ENCODE data around the gene DIP2C. TPM values are rescaled to one million over a fixed set of nuclear protein-coding genes. Genes with fewer than 3 reads are reported as not detected.

Gene DIP2C
- total RNA-seq, 1 donor from 2014 or later, result 18.4 TPM

GRCh38 chr10:391847-392704, 297.4 kb downstream of the DIP2C start:
- TF ChIP-seq CTCF (IDR thresholded peaks at IDR 0.05), result no peak
- no peak for TF ChIP-seq POLR2A (IDR thresholded peaks at IDR 0.05)
- TF ChIP-seq POLR2AphosphoS5 (IDR thresholded peaks at IDR 0.05; ENCODE audit: insufficient read depth in 1 of 2, low read depth in 1 of 2), result no peak

GRCh38 chr10:391305-391704, 298.2 kb downstream of the DIP2C start:
- TF ChIP-seq POLR2AphosphoS5 (IDR thresholded peaks at IDR 0.05; ENCODE audit: insufficient read depth in 1 of 2, low read depth in 1 of 2) (no peak), CTCF (IDR thresholded peaks at IDR 0.05) (no peak), POLR2A (IDR thresholded peaks at IDR 0.05) (no peak)
- Histone ChIP-seq H3K4me1 (no peaks in the 10 kb centered on the region), H3K9me3 (no peaks in the 10 kb centered on the region), H3K27me3 (no peaks in the 10 kb centered on the region), H3K4me3 (no peak overlapping the region), H3K36me3 (peaks cover 0 to 17% of the 10 kb centered on the region in 2 donors), H3K27ac (no peak overlapping the region)
- intact Hi-C loops (cut with DNase I), result no loop called here
- no peak for DNase-seq (ENCODE audit: extremely low spot score in 2 of 2)

More at GRCh38 chr10:391847-392704, 297.4 kb downstream of the DIP2C start:
- Histone ChIP-seq H3K36me3 (peaks cover 0 to 17% of the 10 kb centered on the region in 2 donors), H3K27me3 (no peaks in the 10 kb centered on the region), H3K4me3 (no peak overlapping the region), H3K9me3 (no peaks in the 10 kb centered on the region), H3K27ac (no peak overlapping the region), H3K4me1 (peaks cover 6% of the 10 kb centered on the region)
- DNase-seq (ENCODE audit: extremely low spot score in 2 of 2), result no peak
- intact Hi-C loops (cut with DNase I), result no loop called here

GRCh38 chr10:390449-391100, 298.9 kb downstream of the DIP2C start:
- intact Hi-C loops (cut with DNase I), result no loop called here
- peaks cover 0 to 17% of the 10 kb centered on the region in 2 donors for H3K36me3 ChIP-seq
- TF ChIP-seq POLR2A (IDR thresholded peaks at IDR 0.05) (no peak), CTCF (IDR thresholded peaks at IDR 0.05) (no peak), POLR2AphosphoS5 (IDR thresholded peaks at IDR 0.05; ENCODE audit: insufficient read depth in 1 of 2, low read depth in 1 of 2) (no peak)

GRCh38 chr10:389836-390448, 299.5 kb downstream of the DIP2C start:
- no peak for DNase-seq (ENCODE audit: extremely low spot score in 2 of 2)
- H3K36me3 ChIP-seq, result peaks cover 0 to 19% of the 10 kb centered on the region in 2 donors
- no peak for TF ChIP-seq POLR2A (IDR thresholded peaks at IDR 0.05)
- no peak for TF ChIP-seq POLR2AphosphoS5 (IDR thresholded peaks at IDR 0.05; ENCODE audit: insufficient read depth in 1 of 2, low read depth in 1 of 2)
- no peak for TF ChIP-seq CTCF (IDR thresholded peaks at IDR 0.05)

More at GRCh38 chr10:390449-391100, 298.9 kb downstream of the DIP2C start:
- Histone ChIP-seq H3K9me3 (no peaks in the 10 kb centered on the region), H3K4me3 (no peak overlapping the region), H3K27ac (no peak overlapping the region), H3K4me1 (no peaks in the 10 kb centered on the region), H3K27me3 (no peaks in the 10 kb centered on the region)
- DNase-seq (ENCODE audit: extremely low spot score in 2 of 2), result no peak

More at GRCh38 chr10:389836-390448, 299.5 kb downstream of the DIP2C start:
- intact Hi-C loops (cut with DNase I), result no loop called here
- no peaks in the 10 kb centered on the region for H3K9me3 ChIP-seq
- H3K4me3 ChIP-seq, result no peak overlapping the region
- H3K4me1 ChIP-seq, result no peaks in the 10 kb centered on the region
- no peak overlapping the region for H3K27ac ChIP-seq
- no peaks in the 10 kb centered on the region for H3K27me3 ChIP-seq
